Large intestine (tissue), 3 donors: ENCODE data around the gene CHST14. TPM values are rescaled to one million over a fixed set of nuclear protein-coding genes. Genes with fewer than 3 reads are reported as not detected.

Experiments
- DNase-seq, 2 donors: peaks; one replicate each; pipeline versions ENCODE4 v3.0.0 to v3.0.0-alpha.2; 2013
- H3K27ac ChIP-seq: one replicate; pipeline ENCODE4 v1.5.1; 2013; ENCODE audit warnings: low read length
- H3K27me3 ChIP-seq: 2 replicates; pipeline ENCODE4 v1.6.1; 2013; ENCODE audit warnings: low read length; ENCODE audit not compliant: control insufficient read depth, insufficient read depth
- H3K36me3 ChIP-seq: 2 replicates; pipeline ENCODE4 v1.6.1; 2013; ENCODE audit warnings: low read length; ENCODE audit not compliant: control insufficient read depth, insufficient read depth
- H3K4me1 ChIP-seq: one replicate; pipeline ENCODE4 v1.6.1; 2013; ENCODE audit warnings: low read length; ENCODE audit not compliant: control insufficient read depth, insufficient read depth
- H3K4me3 ChIP-seq: one replicate; pipeline ENCODE4 v1.5.1; 2013; ENCODE audit warnings: low read length
- H3K9me3 ChIP-seq: one replicate; pipeline ENCODE4 v1.6.1; 2013; ENCODE audit warnings: mild to moderate bottlenecking, low read depth, low read length, moderate library complexity; ENCODE audit not compliant: control insufficient read depth
- WGBS: methylation state at CpG from one replicate; pipeline ENCODE4 v1.1.5; 2013; ENCODE audit warnings: low lambda C conversion rate; ENCODE audit not compliant: insufficient coverage; 5-methylcytosine and 5-hydroxymethylcytosine counted together
- polyA plus RNA-seq: library from polyadenylated mRNA; unstranded; fragments of 120-200 nt; gene quantifications from one replicate; pipeline ENCODE4 v1.2.1, GENCODE V29; 2013

Gene CHST14
- polyA plus RNA-seq, 1 donor, result 12.5 TPM

DNA sequence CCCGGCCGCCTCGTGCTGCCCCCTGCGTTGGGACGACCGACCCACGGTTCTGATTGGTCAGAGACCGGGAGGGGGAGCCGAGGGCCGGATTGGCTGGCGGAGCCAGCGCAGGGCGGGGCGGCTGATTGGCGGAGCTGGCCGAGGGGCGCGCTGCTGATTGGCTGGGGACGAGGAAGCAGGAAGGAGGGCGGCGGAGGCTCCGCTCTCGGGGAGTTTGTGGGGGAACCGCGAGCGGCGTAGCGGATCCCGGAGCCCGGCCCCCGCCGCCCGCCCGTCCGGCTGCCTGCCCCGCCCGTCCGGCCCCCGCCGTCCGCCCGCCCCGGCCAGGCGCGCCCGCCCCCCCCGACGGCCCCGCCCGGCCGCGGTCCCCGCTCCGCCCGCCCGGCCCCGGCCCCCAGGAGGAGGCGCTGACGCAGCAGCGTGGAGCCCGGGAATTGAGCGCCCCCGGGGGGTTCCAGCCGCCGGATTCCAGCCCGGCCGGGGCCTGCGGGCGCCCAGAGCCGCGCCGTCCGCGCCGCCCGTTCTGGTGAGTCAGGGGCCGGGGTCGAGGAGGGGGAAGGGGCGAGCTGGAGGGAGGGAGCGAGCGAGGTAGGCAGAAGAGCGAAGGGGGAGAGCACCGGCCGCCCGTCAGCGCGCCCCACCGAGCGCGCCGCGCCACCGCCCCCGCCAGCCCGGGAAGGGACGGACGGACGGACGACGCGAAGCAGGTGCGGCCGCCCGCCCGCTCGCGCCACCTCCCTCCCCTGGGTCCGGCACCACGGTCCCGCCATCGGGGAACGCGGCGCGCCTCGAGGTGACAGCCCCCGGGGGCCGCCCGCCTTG, 29.8 kb upstream of the CHST14 start, which contains the start of gene BAHD1:
TSS of gene BAHD1 (plus strand) at position 211 of the 822 bp plus-strand sequence. CDS start 17,512 bp downstream, outside the sequence.
- peak within 1 kb of the TSS; percentile 43 for H3K27ac ChIP-seq
- peaks cover 44% of the 10 kb centered on the region for H3K27me3 ChIP-seq
- H3K36me3 ChIP-seq, result no peaks in the 10 kb centered on the region
- WGBS, result no CpG with 5 or more reads among the region's 119 CpGs
- no peaks in the 10 kb centered on the region for H3K9me3 ChIP-seq
- peak; percentile 93 to 96 for DNase-seq
- H3K4me1 ChIP-seq, result peaks cover 37% of the 10 kb centered on the region
- H3K4me3 ChIP-seq, result peak within 1 kb of the TSS; percentile 80

DNA sequence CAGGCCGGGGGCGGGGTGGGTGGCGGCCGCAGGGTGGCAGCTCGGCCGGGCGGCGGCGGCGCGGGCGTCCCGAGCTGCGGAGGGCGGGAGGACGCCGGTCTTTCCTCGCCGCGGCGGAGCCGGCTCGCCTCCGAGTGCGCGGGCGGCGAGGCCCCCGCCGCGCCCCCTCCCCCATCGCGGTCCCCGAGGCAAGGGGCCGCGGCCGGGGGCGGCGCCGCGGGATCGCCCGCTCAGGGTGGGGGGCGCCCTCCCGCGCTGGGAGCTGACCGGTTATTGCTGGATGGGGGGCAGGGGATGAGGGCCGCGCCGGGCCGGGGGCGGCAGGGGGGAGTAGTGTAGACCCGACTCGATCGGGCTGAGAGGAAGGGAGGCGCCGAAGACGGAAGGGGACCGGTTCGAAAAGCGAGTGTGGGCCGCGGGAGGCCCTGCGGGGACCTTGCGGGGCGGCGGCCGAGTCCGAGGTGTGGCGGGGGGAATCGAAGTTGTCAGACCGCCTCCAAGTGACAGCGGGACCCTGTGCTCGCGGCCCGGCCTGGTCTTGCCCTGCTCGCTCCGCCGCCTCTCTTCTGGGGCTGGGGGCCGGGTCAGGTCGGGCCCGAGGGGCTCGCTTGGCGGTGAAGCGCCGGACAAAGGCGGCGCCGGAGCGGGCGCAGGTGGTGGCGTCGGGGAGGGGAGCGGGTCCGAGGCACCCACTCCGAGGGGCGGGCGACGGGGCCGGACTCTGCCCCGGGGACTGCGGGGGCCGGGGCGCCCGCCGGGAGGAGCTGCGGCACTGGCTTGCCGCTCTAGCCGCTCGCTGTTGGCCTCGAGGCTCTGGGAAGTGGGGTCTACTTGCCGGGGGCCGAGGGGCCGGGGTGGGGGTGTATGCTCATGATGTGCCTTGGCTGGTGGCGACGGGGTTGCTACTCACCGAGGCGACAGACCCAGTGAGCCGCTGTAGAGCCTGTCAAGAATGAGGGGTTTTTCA, 28.9 kb upstream of the CHST14 start:
- DNase-seq, result peak in 1 of 2 donors; percentile 75
- no peaks in the 10 kb centered on the region for H3K9me3 ChIP-seq
- H3K36me3 ChIP-seq, result no peaks in the 10 kb centered on the region
- H3K27ac ChIP-seq, result peak overlapping the region; percentile 43
- peaks cover 33% of the 10 kb centered on the region for H3K4me1 ChIP-seq
- H3K27me3 ChIP-seq, result peaks cover 35% of the 10 kb centered on the region
- H3K4me3 ChIP-seq, result peak overlapping the region; percentile 80
- no CpG with 5 or more reads among the region's 119 CpGs for WGBS

DNA sequence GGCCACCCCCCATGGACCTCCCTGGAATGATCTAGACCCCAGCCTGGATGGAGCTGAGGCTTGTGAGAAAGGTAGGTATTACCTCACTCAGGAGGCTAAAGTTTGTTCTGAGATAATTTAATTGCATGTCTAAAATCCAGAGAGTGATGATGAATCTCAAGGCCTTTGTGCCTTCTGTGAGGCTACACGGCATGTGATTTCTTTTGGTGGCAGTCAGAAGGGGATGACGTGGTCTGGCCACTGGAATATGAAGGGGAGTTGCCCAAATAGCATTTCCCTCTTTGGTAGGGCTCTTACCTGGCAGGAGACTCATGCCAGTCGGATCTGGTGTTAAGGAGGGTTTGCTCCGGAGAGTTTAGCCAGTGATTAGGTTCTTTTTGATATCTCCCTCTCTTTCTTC, 27.5 kb upstream of the CHST14 start:
- WGBS, result no CpG with 5 or more reads among the region's 4 CpGs
- H3K36me3 ChIP-seq, result no peaks in the 10 kb centered on the region
- H3K4me1 ChIP-seq, result peaks cover 28% of the 10 kb centered on the region
- no peak overlapping the region for H3K27ac ChIP-seq
- no peak overlapping the region for H3K4me3 ChIP-seq
- peaks cover 21% of the 10 kb centered on the region for H3K27me3 ChIP-seq
- H3K9me3 ChIP-seq, result no peaks in the 10 kb centered on the region
- DNase-seq, result no peak

DNA sequence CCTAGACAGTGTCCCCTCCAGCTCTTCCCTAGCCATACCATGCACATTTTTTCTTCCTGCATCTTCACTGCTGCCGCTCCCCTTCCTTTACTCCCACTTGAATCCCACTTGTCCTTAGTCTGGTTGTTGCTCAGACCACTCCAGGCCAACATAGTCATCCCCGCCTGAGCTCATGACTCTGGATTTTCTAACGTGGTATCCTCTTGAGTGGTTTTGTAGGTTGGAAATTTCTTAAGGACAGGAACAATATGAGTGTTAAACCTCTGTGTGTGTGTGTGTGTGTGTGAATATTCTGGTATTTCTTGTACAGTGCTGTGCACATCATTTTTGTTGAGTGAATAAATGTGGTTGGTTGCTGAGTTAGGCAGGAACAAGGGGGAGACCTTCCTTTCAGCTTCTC, 26.9 kb upstream of the CHST14 start:
- no peaks in the 10 kb centered on the region for H3K9me3 ChIP-seq
- peaks cover 25% of the 10 kb centered on the region for H3K4me1 ChIP-seq
- no peak overlapping the region for H3K27ac ChIP-seq
- no peaks in the 10 kb centered on the region for H3K36me3 ChIP-seq
- no peak for DNase-seq
- no CpG with 5 or more reads among the region's 3 CpGs for WGBS
- no peak overlapping the region for H3K4me3 ChIP-seq
- H3K27me3 ChIP-seq, result peaks cover 15% of the 10 kb centered on the region

DNA sequence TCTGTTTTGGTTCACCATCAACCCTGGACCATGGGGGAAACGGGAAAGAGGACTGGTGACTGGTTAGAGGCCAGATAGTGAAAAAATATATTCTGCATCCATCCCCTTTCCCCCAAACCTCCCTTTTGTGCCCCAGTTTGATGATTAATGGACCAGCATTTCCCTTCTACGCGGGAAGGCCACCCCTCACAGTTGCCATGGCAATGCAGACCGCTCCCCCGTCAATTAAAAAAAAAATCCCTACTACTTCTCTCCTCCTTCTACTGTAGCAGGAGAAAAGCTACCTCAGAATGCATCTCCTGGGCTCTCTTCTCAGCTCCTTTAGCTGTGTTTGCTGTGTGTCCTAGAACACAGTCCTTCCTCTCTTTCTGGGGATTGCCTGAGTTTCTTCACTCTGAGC, 26.0 kb upstream of the CHST14 start:
- Histone ChIP-seq H3K27me3 (peaks cover 7% of the 10 kb centered on the region), H3K36me3 (no peaks in the 10 kb centered on the region), H3K9me3 (no peaks in the 10 kb centered on the region), H3K4me3 (no peak overlapping the region), H3K4me1 (peaks cover 24% of the 10 kb centered on the region), H3K27ac (no peak overlapping the region)
- DNase-seq, result no peak
- WGBS, result 100% methylated on average over 1 of the region's 5 CpGs

DNA sequence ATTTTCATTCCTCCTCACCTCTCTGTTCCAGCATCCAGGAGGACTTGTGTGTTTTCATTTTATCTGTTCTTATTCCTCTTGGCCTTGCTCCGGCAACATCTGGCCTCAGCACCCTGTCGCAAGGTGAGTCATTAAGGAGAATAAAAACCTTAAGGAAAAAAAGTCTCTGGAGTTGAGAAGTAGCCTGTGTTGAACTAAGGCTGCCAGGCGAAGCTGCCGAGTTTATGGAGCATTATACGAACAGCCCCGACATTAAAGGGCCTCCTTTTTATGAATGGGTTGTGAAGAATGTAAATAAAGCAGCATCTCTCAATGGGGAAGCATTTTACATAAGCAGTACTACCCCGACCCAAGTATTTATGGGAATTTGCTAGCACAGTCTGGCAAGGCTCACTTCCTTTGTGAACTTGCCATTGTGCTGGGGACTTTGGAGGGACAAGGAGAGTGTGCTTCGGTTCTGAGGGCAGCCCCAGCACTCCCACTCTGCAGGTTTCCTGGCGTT, 25.3 kb upstream of the CHST14 start:
- Histone ChIP-seq H3K36me3 (no peaks in the 10 kb centered on the region), H3K4me3 (no peak overlapping the region), H3K9me3 (no peaks in the 10 kb centered on the region), H3K27me3 (no peaks in the 10 kb centered on the region), H3K27ac (no peak overlapping the region), H3K4me1 (peaks cover 29% of the 10 kb centered on the region)
- DNase-seq, result peak in 1 of 2 donors; percentile 43
- WGBS, result 10% methylated on average over 2 of the region's 9 CpGs

- peaks cover 34% of the 10 kb centered on the region for H3K4me1 ChIP-seq
- no peak overlapping the region for H3K27ac ChIP-seq
- WGBS, result no CpG with 5 or more reads among the region's 3 CpGs
Measured at GRCh38 chr15:40446144-40446543, 24.6 kb upstream of the CHST14 start.

DNA sequence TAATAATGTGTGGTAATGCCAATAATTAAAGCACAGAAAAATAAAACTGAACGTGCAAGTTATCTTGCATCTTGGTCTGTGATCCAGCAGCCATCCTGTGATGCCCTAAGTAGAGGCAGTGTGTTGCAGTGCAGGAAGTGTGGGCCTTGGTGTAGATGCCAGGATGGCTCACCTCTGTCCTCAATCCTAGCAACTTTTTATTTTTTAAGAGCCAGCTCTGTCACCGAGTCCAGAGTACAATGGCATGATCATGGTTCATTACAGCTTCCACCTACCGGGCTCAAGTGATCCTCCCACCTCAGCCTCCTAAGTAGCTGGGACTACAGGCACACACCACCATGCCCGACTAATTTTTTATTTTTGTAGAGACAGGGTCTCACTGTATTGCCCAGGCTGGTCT, 22.4 kb upstream of the CHST14 start:
- Histone ChIP-seq H3K4me1 (peaks cover 43% of the 10 kb centered on the region), H3K27me3 (no peaks in the 10 kb centered on the region), H3K27ac (no peak overlapping the region), H3K9me3 (no peaks in the 10 kb centered on the region), H3K4me3 (no peak overlapping the region), H3K36me3 (no peaks in the 10 kb centered on the region)
- DNase-seq, result no peak
- no CpG with 5 or more reads among the region's 4 CpGs for WGBS

More at GRCh38 chr15:40446144-40446543, 24.6 kb upstream of the CHST14 start:
- H3K36me3 ChIP-seq, result no peaks in the 10 kb centered on the region
- DNase-seq, result no peak
- H3K4me3 ChIP-seq, result no peak overlapping the region
- no peaks in the 10 kb centered on the region for H3K27me3 ChIP-seq
- no peaks in the 10 kb centered on the region for H3K9me3 ChIP-seq

GRCh38 chr15:40449275-40449674, 21.5 kb upstream of the CHST14 start:
- Histone ChIP-seq H3K27me3 (no peaks in the 10 kb centered on the region), H3K4me3 (no peak overlapping the region), H3K27ac (no peak overlapping the region), H3K4me1 (peaks cover 51% of the 10 kb centered on the region), H3K36me3 (no peaks in the 10 kb centered on the region), H3K9me3 (no peaks in the 10 kb centered on the region)
- DNase-seq, result no peak

DNA sequence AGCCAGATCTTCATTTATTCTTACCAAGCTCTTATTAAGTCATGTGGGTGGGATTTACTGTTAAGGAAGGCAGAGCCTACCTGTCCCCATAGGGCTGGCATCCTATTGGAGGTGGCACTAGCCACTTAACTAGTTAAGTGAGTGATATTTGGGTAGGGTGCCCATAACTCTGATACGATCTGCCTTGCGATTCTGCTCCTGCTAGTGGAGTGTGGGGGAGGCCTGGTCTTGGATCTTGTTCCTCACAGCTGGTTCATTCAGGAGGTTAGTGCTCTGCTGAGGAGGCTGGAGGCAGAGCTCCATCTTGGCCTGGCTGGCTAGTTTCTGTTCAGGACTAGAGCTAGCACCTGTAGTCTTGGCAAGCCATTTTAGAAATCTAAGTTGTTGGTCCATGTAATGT, 20.7 kb upstream of the CHST14 start:
- Histone ChIP-seq H3K27me3 (no peaks in the 10 kb centered on the region), H3K36me3 (no peaks in the 10 kb centered on the region), H3K27ac (no peak overlapping the region), H3K9me3 (no peaks in the 10 kb centered on the region), H3K4me3 (no peak overlapping the region), H3K4me1 (peaks cover 58% of the 10 kb centered on the region)
- no peak for DNase-seq
- WGBS, result no CpG with 5 or more reads among the region's 2 CpGs
